ENCODE measurements around the gene DCUN1D2.

The DCUN1D2 gene

DNA sequence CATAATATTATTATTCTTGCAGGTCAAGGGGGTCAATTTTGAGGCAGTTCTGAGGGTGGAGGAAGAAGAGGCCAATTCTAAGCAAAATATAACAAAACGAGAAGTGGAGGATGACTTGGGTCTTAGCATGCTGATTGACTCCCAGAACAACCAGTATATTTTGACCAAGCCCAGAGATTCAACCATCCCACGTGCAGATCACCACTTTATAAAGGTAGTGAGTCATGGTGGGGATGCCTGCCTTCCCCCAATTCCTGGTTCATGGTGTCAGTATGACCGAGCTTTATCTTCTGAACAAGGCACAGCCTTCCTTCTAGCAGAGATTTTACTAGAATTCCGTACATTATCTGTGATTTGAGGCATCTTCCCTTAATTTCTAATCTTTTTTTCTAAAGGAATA is 9.4 kb upstream of the DCUN1D2 start:
- no peaks in the 10 kb centered on the region for H3K27me3 ChIP-seq (ENCODE audit: insufficient read depth, poor library complexity, severe bottlenecking)
- TF ChIP-seq, protein P1, sequence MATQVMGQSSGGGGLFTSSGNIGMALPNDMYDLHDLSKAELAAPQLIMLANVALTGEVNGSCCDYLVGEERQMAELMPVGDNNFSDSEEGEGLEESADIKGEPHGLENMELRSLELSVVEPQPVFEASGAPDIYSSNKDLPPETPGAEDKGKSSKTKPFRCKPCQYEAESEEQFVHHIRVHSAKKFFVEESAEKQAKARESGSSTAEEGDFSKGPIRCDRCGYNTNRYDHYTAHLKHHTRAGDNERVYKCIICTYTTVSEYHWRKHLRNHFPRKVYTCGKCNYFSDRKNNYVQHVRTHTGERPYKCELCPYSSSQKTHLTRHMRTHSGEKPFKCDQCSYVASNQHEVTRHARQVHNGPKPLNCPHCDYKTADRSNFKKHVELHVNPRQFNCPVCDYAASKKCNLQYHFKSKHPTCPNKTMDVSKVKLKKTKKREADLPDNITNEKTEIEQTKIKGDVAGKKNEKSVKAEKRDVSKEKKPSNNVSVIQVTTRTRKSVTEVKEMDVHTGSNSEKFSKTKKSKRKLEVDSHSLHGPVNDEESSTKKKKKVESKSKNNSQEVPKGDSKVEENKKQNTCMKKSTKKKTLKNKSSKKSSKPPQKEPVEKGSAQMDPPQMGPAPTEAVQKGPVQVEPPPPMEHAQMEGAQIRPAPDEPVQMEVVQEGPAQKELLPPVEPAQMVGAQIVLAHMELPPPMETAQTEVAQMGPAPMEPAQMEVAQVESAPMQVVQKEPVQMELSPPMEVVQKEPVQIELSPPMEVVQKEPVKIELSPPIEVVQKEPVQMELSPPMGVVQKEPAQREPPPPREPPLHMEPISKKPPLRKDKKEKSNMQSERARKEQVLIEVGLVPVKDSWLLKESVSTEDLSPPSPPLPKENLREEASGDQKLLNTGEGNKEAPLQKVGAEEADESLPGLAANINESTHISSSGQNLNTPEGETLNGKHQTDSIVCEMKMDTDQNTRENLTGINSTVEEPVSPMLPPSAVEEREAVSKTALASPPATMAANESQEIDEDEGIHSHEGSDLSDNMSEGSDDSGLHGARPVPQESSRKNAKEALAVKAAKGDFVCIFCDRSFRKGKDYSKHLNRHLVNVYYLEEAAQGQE (IDR thresholded peaks at IDR 0.05; ENCODE audit: insufficient replicate concordance, low read depth) = no peak
- TF ChIP-seq, protein P2, sequence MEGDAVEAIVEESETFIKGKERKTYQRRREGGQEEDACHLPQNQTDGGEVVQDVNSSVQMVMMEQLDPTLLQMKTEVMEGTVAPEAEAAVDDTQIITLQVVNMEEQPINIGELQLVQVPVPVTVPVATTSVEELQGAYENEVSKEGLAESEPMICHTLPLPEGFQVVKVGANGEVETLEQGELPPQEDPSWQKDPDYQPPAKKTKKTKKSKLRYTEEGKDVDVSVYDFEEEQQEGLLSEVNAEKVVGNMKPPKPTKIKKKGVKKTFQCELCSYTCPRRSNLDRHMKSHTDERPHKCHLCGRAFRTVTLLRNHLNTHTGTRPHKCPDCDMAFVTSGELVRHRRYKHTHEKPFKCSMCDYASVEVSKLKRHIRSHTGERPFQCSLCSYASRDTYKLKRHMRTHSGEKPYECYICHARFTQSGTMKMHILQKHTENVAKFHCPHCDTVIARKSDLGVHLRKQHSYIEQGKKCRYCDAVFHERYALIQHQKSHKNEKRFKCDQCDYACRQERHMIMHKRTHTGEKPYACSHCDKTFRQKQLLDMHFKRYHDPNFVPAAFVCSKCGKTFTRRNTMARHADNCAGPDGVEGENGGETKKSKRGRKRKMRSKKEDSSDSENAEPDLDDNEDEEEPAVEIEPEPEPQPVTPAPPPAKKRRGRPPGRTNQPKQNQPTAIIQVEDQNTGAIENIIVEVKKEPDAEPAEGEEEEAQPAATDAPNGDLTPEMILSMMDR (IDR thresholded peaks at IDR 0.05; ENCODE audit: insufficient read depth, low read length) = no peak
- TF ChIP-seq POLR2AphosphoS5 (IDR thresholded peaks at IDR 0.05; ENCODE audit: low read depth) = no peak
- no peak for TF ChIP-seq GABPA (IDR thresholded peaks at IDR 0.05; ENCODE audit: low read depth)
- TF ChIP-seq SPI1 (IDR thresholded peaks at IDR 0.05; ENCODE audit: borderline replicate concordance, low read depth) = no peak

DNA sequence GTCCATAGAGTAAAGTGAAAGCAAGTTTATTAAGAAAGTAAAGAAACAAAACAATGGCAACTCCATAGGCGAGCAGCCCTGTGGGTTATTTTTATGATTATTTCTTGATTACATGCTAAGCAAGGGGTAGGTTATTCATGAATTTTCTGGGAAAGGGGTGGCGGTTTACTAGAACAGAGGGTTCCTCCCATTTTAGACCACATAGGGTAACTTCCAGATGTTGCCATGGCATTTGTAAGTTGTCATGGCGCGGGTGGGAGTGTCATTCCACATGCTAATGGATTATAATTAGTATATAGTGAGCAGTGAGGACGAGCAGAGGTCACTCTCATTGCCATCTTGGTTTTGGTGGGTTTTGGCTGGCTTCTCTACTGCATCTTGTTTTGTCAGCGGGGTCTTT is 8.4 kb upstream of the DCUN1D2 start:
- no peak for DNase-seq (ENCODE audit: low read depth in 1 of 2, low spot score in 1 of 2)
- Histone ChIP-seq H3K4me3 (replicated peaks; ENCODE audit: insufficient read depth, low read length) (no peak overlapping the region), H3K27me3 (ENCODE audit: insufficient read depth, poor library complexity, severe bottlenecking) (no peaks in the 10 kb centered on the region), H3K27ac (replicated peaks) (no peak overlapping the region)
- no peak for TF ChIP-seq POLR2AphosphoS5 (IDR thresholded peaks at IDR 0.05; ENCODE audit: low read depth)
- TF ChIP-seq GABPA (IDR thresholded peaks at IDR 0.05; ENCODE audit: low read depth) = no peak
- TF ChIP-seq, protein P1 (IDR thresholded peaks at IDR 0.05; ENCODE audit: insufficient replicate concordance, low read depth) = no peak

More for the DNA sequence above, 9.4 kb upstream of the DCUN1D2 start:
- H3K27ac ChIP-seq (replicated peaks) = no peak overlapping the region
- no peak overlapping the region for H3K4me3 ChIP-seq (replicated peaks; ENCODE audit: insufficient read depth, low read length)
- DNase-seq (ENCODE audit: low read depth in 1 of 2, low spot score in 1 of 2) = no peak

DNA sequence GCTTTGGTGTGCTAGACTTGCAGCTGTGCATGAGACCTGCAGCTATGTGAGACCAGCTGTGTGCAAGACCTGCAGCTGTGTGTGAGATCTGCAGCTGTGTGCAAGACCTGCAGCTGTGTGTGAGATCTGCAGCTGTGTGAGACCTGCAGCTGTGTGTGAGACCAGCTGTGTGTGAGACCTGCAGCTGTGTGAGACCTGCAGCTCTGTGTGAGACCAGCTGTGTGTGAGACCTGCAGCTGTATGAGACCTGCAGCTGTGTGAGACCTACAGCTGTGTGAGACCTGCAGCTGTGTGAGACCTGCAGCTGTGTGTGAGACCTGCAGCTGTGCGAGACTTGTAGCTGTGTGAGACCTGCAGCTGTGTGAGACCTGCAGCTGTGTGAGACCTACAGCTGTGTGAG is 6.7 kb upstream of the DCUN1D2 start:
- H3K4me3 ChIP-seq (replicated peaks; ENCODE audit: insufficient read depth, low read length) = no peak overlapping the region
- DNase-seq (ENCODE audit: low read depth in 1 of 2, low spot score in 1 of 2) = no peak
- no peak overlapping the region for H3K27ac ChIP-seq (replicated peaks)
- no peaks in the 10 kb centered on the region for H3K27me3 ChIP-seq (ENCODE audit: insufficient read depth, poor library complexity, severe bottlenecking)
- TF ChIP-seq POLR2AphosphoS5 (IDR thresholded peaks at IDR 0.05; ENCODE audit: low read depth) (no peak), SPI1 (IDR thresholded peaks at IDR 0.05; ENCODE audit: borderline replicate concordance, low read depth) (no peak), GABPA (IDR thresholded peaks at IDR 0.05; ENCODE audit: low read depth) (no peak)
- TF ChIP-seq, protein P1 (IDR thresholded peaks at IDR 0.05; ENCODE audit: insufficient replicate concordance, low read depth) = no peak
- TF ChIP-seq, protein P2 (IDR thresholded peaks at IDR 0.05; ENCODE audit: insufficient read depth, low read length) = no peak

All from HL-60 (cell line).